H9 (cell line): ENCODE measurements around the gene CNR1. TPM values are rescaled to one million over a fixed set of nuclear protein-coding genes. Genes with fewer than 3 reads are reported as not detected.

ENCODE experiments used
- DNase-seq: peaks from one replicate; pipeline ENCODE4 v3.0.0-alpha.2; 2017
- H2AFZ ChIP-seq: one replicate; pipeline ENCODE4 v1.6.1; 2013; ENCODE audit warnings: mild to moderate bottlenecking, low read length, control low read depth, moderate library complexity
- H2AK5ac ChIP-seq: 2 replicates; pipeline ENCODE4 v1.6.1; 2013; ENCODE audit warnings: low read length, control low read depth, mixed read lengths; ENCODE audit not compliant: insufficient read length
- H2BK120ac ChIP-seq: one replicate; pipeline ENCODE4 v1.6.1; 2013; ENCODE audit warnings: low read depth, mild to moderate bottlenecking, low read length, control low read depth, inconsistent platforms; ENCODE audit not compliant: poor library complexity, severe bottlenecking
- H2BK12ac ChIP-seq: 2 replicates; pipeline ENCODE4 v1.6.1; 2013; ENCODE audit warnings: low read length, control low read depth, mixed read lengths, low read depth; ENCODE audit not compliant: insufficient read length
- H2BK15ac ChIP-seq: 2 replicates; pipeline ENCODE4 v1.6.1; 2013; ENCODE audit warnings: low read depth, low read length, control low read depth
- H2BK20ac ChIP-seq: one replicate; pipeline ENCODE4 v1.6.1; 2013; ENCODE audit warnings: low read depth, mild to moderate bottlenecking, low read length, control low read depth, inconsistent platforms; ENCODE audit not compliant: poor library complexity, severe bottlenecking
- H2BK5ac ChIP-seq: 2 replicates; pipeline ENCODE4 v1.6.1; 2013; ENCODE audit warnings: low read length, control low read depth, mixed read lengths; ENCODE audit not compliant: insufficient read length
- H3K14ac ChIP-seq: 2 replicates; pipeline ENCODE4 v1.6.1; 2013; ENCODE audit warnings: low read length, control low read depth; ENCODE audit not compliant: insufficient read depth
- H3K18ac ChIP-seq: 2 replicates; pipeline ENCODE4 v1.6.1; 2013; ENCODE audit warnings: low read depth, mild to moderate bottlenecking, mixed read lengths, low read length, control low read depth; ENCODE audit not compliant: insufficient read length
- H3K23ac ChIP-seq: 2 replicates; pipeline ENCODE4 v1.6.1; 2013; ENCODE audit warnings: low read length, control low read depth, mixed read lengths, low read depth; ENCODE audit not compliant: insufficient read length
- H3K23me2 ChIP-seq: 2 replicates; pipeline ENCODE4 v1.6.1; 2013; ENCODE audit warnings: low read depth, mild to moderate bottlenecking, mixed read lengths, low read length, control low read depth; ENCODE audit not compliant: insufficient read length, poor library complexity, severe bottlenecking
- H3K27ac ChIP-seq: 2 replicates; pipeline ENCODE4 v1.5.1; 2013; ENCODE audit warnings: low read length, control low read depth, mixed read lengths, low read depth; ENCODE audit not compliant: insufficient read length
- H3K27me3 ChIP-seq: 2 replicates; pipeline ENCODE4 v1.6.1; 2013; ENCODE audit warnings: low read length, control low read depth, inconsistent platforms; ENCODE audit not compliant: insufficient read depth
- H3K4ac ChIP-seq: 2 replicates; pipeline ENCODE4 v1.6.1; 2013; ENCODE audit warnings: low read depth, mild to moderate bottlenecking, control low read depth, inconsistent platforms, low read length, moderate library complexity
- H3K4me1 ChIP-seq: 2 replicates; pipeline ENCODE4 v1.6.1; 2013; ENCODE audit warnings: low read length, control low read depth, inconsistent platforms; ENCODE audit not compliant: insufficient read depth
- H3K4me2 ChIP-seq: 2 replicates; pipeline ENCODE4 v1.6.1; 2013; ENCODE audit warnings: low read length, control low read depth, mixed read lengths; ENCODE audit not compliant: insufficient read length, insufficient read depth
- H3K56ac ChIP-seq: 2 replicates; pipeline ENCODE4 v1.6.1; 2013; ENCODE audit warnings: low read depth, mild to moderate bottlenecking, mixed read lengths, low read length, control low read depth; ENCODE audit not compliant: insufficient read length
- H3K79me1 ChIP-seq: 2 replicates; pipeline ENCODE4 v1.6.1; 2013; ENCODE audit warnings: low read depth, mild to moderate bottlenecking, moderate library complexity, low read length, control low read depth, inconsistent platforms; ENCODE audit not compliant: insufficient read depth, poor library complexity, severe bottlenecking
- H3K79me2 ChIP-seq: 2 replicates; pipeline ENCODE4 v1.6.1; 2013; ENCODE audit warnings: low read length, control low read depth, inconsistent platforms; ENCODE audit not compliant: insufficient read depth
- H3K9ac ChIP-seq: 2 replicates; pipeline ENCODE4 v1.6.1; 2013; ENCODE audit warnings: low read length, control low read depth, mixed read lengths; ENCODE audit not compliant: insufficient read length; ENCODE audit errors: extremely low read depth
- H3K9me3 ChIP-seq: one replicate; pipeline ENCODE4 v1.6.1; 2013; ENCODE audit warnings: low read depth, low read length, inconsistent platforms; ENCODE audit not compliant: control insufficient read depth
- H3T11ph ChIP-seq: one replicate; pipeline ENCODE4 v1.6.1; 2013; ENCODE audit warnings: mild to moderate bottlenecking, low read length, control low read depth, inconsistent platforms
- H4K20me1 ChIP-seq: one replicate; pipeline ENCODE4 v1.6.1; 2013; ENCODE audit not compliant: control insufficient read depth, insufficient read length, insufficient read depth
- H4K5ac ChIP-seq: 2 replicates; pipeline ENCODE4 v1.6.1; 2013; ENCODE audit warnings: low read depth, mild to moderate bottlenecking, mixed read lengths, low read length, control low read depth; ENCODE audit not compliant: insufficient read length
- H4K8ac ChIP-seq: replicated peaks from 2 replicates; pipeline ENCODE4 v1.6.1; 2013; ENCODE audit warnings: low read length, control low read depth, mixed read lengths, low read depth; ENCODE audit not compliant: insufficient read length
- H4K91ac ChIP-seq: 2 replicates; pipeline ENCODE4 v1.6.1; 2013; ENCODE audit warnings: low read depth, mild to moderate bottlenecking, moderate library complexity, mixed read lengths, low read length, control low read depth; ENCODE audit not compliant: insufficient read length
- H3K27ac Mint-ChIP-seq, 3 experiments: 2 replicates in 2 of 3; 3 replicates in 1 of 3; pipeline ENCODE4 v1.8.0; 2020 to 2021; ENCODE audit warnings: mixed read lengths in 3 of 3, mild to moderate bottlenecking in 1 of 3, moderate library complexity in 1 of 3
- H3K27me3 Mint-ChIP-seq: 2 replicates; pipeline ENCODE4 v1.8.0; 2021; ENCODE audit warnings: low read depth, mild to moderate bottlenecking, moderate library complexity, mixed read lengths
- H3K36me3 Mint-ChIP-seq, 3 experiments: 2 replicates in 2 of 3; 3 replicates in 1 of 3; pipeline ENCODE4 v1.8.0; 2020 to 2021; ENCODE audit warnings: low read depth in 3 of 3, mixed read lengths in 3 of 3; ENCODE audit not compliant: insufficient read depth in 1 of 3
- H3K4me1 Mint-ChIP-seq, 2 experiments: 2 replicates each; pipeline ENCODE4 v1.8.0; 2020; ENCODE audit warnings: mixed read lengths in 2 of 2
- H3K4me3 Mint-ChIP-seq, 2 experiments: 2 replicates in 1 of 2; 3 replicates in 1 of 2; pipeline ENCODE4 v1.8.0; 2020 to 2021; ENCODE audit warnings: mild to moderate bottlenecking in 2 of 2, mixed read lengths in 2 of 2, moderate library complexity in 1 of 2
- H3K9me3 Mint-ChIP-seq, 2 experiments: 2 replicates in 1 of 2; 3 replicates in 1 of 2; pipeline ENCODE4 v1.8.0; 2020; ENCODE audit warnings: mild to moderate bottlenecking in 2 of 2, mixed read lengths in 2 of 2, moderate library complexity in 1 of 2
- CTCF ChIP-seq: fragments of 200-600 bp; sonication (generic); conservative IDR thresholded peaks from 3 replicates; pipeline ENCODE4 v1.8.0; 2021; ENCODE audit warnings: antibody characterized with exemption, mild to moderate bottlenecking
- WGBS: extraction: QIAGEN DNeasy Blood & Tissue Kit; methylation state at CpG from one replicate; pipeline ENCODE4 v1.1.7; 2013; ENCODE audit warnings: missing lambda C conversion rate, low lambda C conversion rate, mixed read lengths; ENCODE audit not compliant: insufficient read length; ENCODE audit errors: extremely low coverage; 5-methylcytosine and 5-hydroxymethylcytosine counted together
- total RNA-seq: library from RNA; stranded (reverse); gene quantifications from 2 replicates; pipeline ENCODE4 v1.2.1, GENCODE V29; 2021

CNR1 gene
- total RNA-seq, 1 experiment from 2014 or later, result 0.72 TPM

- H3K18ac ChIP-seq, result no peak overlapping the region
- H2BK5ac ChIP-seq, result no peak overlapping the region
- H3K23ac ChIP-seq, result no peak overlapping the region
- H2BK20ac ChIP-seq, result no peak overlapping the region
- H2BK12ac ChIP-seq, result no peak overlapping the region
- no peak for TF ChIP-seq CTCF
- no peak overlapping the region for H3T11ph ChIP-seq
- H3K4me2 ChIP-seq, result no peak overlapping the region
- no peak overlapping the region for H3K4ac ChIP-seq
- H3K36me3 Mint-ChIP-seq, result peaks cover 3 to 8% (median 8%) of the 10 kb centered on the region in 3 experiments; a peak in 3 of 7 replicates
- DNase-seq, result no peak
- no peak overlapping the region for H4K91ac ChIP-seq
- H4K5ac ChIP-seq, result no peak overlapping the region
- no peaks in the 10 kb centered on the region for H3K79me1 ChIP-seq
- H3K27me3 ChIP-seq, result no peaks in the 10 kb centered on the region
- peaks cover 10 to 24% of the 10 kb centered on the region in 2 experiments for H3K4me1 Mint-ChIP-seq
- H4K20me1 ChIP-seq, result no peaks in the 10 kb centered on the region
- WGBS, result no CpG with 5 or more reads among the region's 4 CpGs
- no peak overlapping the region for H3K14ac ChIP-seq
- no peaks in the 10 kb centered on the region; the same call in 1 of the 2 replicates for H3K4me1 ChIP-seq
- H2AK5ac ChIP-seq, result no peak overlapping the region
- H3K27ac ChIP-seq, result no peak overlapping the region
- no peak overlapping the region for H3K27ac Mint-ChIP-seq
- H2BK120ac ChIP-seq, result no peak overlapping the region
- no peak overlapping the region for H3K9ac ChIP-seq
- H2AFZ ChIP-seq, result no peak overlapping the region
- H3K9me3 ChIP-seq, result no peaks in the 10 kb centered on the region
- no peak overlapping the region for H3K4me3 Mint-ChIP-seq
- no peak overlapping the region for H4K8ac ChIP-seq
- no peaks in the 10 kb centered on the region for H3K23me2 ChIP-seq
- H3K9me3 Mint-ChIP-seq, result peaks cover 7 to 13% of the 10 kb centered on the region in 2 experiments; a peak in 3 of 5 replicates
- H3K56ac ChIP-seq, result no peak overlapping the region
- no peaks in the 10 kb centered on the region for H3K79me2 ChIP-seq
- H2BK15ac ChIP-seq, result no peak overlapping the region
- no peaks in the 10 kb centered on the region; the same call in 1 of the 2 replicates for H3K27me3 Mint-ChIP-seq
Observed at GRCh38 chr6:88184921-88185320, 18.8 kb upstream of the CNR1 start.
